Left kidney (tissue), 2 donors: ENCODE data around the gene TRAF3. TPM values are rescaled to one million over a fixed set of nuclear protein-coding genes. Genes with fewer than 3 reads are reported as not detected.

ENCODE experiments used
- DNase-seq: peaks from one replicate; pipeline ENCODE4 v3.0.0-alpha.2; 2013
- polyA plus RNA-seq: library from polyadenylated mRNA; unstranded; fragments of 120-200 nt; gene quantifications from one replicate; pipeline ENCODE4 v1.2.1, GENCODE V29; 2013; ENCODE audit not compliant: insufficient read length

TRAF3 gene
- polyA plus RNA-seq, 1 donor = 17.7 TPM

DNA sequence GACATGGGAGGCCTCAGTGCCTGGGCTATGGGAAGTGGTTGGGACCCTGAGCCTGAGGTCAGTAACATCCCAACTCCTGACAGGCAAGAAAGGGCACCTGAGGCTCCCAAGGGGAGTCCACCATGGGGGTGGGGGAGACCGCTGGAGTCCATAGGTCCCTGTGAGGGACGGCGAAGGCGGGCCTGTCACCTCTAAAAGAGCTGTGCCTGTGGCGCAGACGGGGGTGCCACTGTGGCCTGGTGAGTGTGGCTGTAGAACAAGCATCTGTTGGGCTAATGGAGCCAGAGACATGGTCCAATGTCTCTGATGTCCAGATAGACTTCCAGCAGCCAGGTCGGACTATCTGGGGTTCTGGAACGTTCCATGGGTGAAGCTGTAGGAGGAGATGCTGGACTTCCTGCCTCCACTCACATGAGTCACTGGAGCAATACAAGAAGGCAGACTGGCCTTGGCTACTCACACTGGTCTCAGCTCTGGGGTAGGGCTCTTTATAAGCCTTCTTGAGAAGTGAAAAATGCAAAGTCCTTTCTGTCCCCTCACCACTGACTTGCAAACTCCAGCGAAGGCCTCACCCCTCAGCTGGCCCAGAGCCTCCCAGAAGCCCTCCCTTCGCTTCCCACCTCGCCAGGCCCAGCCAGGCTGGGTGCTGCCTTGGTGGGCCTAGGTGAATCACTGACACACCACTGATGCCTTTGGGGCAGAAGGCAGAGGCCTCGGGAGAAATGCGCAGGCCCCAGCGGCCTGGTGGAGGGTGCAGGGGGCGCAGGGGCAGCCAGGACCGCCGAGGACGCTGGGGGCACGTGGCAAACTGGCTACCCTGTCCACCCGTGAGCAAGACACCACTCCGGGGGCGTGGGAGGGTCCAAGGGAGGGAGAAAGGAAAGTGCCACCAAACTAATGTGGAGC lies 1.1 kb upstream of the TRAF3 start:
- DNase-seq = no peak

GRCh38 chr14:102777711-102778337 lies 575 bp downstream of the TRAF3 start:
- no peak for DNase-seq

- DNase-seq = no peak
Observed at GRCh38 chr14:102778338-102779083, 1.3 kb downstream of the TRAF3 start.

DNA sequence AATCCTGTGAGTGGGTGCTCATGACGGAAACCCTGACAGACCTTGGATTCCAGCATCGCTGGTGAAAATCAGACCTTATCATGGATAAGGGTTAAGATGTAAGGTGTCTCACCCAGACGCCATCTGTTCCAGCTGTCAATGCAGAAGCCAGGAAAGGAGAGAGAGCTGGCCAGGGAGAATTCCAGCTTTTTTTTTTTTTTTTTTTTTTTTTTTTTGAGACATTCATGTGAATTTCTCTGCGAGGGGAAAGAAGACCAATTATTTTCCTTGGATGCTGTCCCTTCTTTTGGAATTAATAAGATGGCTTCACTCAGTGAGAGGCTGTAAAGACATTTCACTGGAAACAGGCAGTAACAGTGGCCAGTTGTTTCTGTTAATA lies 1.8 kb downstream of the TRAF3 start:
- DNase-seq = no peak

DNA sequence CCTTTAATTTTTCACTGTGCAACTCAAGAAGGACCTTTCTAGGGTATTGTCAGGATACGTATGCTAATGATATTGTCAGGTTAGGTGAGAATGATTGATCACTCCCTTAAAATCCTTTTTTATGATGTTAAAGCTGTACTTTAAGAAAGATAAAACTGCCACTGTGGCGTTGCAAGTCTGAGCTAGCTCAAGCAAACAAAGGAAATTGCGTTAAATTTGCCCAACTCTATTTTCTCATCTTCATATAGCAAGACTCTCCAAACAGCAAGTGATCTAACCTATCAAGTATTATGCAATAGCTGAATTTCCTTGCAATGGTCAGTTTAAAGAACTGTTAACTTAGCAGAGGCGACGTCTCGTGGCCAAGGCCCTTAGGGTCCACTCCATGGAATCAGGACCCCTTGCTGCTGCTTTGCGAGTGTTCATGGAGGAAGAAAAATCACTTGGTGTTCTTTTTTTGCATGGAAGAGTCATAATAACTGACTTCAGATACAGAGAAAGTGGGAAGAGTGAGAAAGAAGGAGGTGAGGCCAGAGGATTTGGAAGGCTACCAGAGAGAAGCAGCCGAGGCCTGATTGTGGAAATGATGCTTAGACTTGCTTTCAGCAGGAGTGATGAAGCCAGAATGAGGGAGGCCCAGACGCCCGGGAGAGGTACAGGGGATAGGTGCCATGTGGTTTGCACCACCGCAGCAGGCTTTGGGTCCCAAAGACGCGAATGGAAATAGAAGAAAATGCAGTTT lies 2.5 kb downstream of the TRAF3 start:
- DNase-seq = no peak

GRCh38 chr14:102781063-102781462 lies 3.8 kb downstream of the TRAF3 start:
- no peak for DNase-seq

- DNase-seq = no peak
Observed at GRCh38 chr14:102782974-102783373, 5.7 kb downstream of the TRAF3 start.

DNA sequence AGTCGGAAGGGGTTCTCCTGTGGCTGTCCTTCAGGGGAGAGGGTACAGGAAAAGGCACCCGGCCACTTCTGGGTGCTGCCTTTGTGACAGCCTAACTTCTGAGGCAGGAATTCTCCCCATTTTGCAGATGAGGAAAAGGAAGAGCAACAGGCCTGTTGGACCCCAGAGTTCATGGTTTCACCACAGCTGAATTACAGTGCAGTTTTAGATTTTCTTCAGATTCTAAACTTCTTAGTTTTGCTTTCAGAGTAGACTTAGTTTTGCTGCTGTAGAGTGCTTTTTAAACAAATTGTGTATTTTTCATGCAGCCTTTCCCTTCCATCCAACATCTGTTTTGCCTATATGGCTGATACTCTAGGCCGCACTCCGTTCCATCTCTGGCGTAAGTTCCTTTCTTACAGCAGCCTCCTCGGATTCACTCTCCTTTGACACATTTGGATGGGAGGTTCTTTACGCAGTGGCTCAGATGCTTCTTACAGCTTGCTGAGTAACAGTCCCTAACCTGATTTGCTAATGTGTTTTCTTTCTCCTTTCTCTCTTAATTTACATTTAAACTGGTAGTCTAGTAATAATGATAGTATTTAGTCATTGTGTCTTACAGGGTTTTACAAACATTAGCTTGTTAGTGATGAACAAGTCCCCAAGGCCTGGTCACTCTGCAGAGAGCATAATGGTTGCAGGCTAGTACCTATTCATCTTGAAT lies 7.8 kb downstream of the TRAF3 start:
- no peak for DNase-seq

DNA sequence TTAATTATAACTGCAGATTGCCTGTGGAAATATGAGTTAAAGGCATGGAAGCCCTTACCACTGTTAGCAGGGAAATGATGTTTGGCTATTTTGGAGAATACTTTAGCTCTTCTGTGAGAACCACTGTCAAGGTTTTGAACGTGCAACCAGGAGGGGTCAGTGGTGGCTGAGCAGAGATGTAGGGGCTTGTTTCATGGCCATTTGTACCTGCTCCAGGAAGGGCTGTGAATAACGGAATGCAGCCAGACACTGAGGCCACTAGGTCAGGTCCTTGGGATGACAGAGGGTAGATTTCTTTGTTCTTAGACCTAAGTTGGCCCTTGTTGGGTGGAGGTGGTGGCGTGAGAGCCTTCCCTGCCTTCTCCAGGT lies 8.3 kb downstream of the TRAF3 start:
- no peak for DNase-seq

DNA sequence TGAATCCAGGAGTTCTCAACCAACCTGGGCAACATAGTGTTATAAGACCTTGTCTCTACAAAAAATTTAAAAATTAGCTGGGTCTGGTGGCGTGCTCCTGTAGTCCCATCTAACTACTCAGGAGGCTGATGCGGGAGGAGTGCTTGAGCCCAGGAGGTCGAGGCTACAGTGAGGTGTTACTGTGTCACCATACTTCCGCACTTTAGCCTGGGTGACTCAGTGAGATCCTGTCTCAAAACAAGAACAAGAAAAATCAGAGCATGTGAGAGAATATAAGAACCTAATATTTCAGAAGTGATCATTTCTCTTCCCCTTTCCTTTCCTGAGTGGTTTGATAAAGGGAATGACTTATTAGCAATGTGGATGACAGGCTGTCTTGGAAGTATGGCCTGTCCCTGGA lies 9.5 kb downstream of the TRAF3 start:
- no peak for DNase-seq

DNA sequence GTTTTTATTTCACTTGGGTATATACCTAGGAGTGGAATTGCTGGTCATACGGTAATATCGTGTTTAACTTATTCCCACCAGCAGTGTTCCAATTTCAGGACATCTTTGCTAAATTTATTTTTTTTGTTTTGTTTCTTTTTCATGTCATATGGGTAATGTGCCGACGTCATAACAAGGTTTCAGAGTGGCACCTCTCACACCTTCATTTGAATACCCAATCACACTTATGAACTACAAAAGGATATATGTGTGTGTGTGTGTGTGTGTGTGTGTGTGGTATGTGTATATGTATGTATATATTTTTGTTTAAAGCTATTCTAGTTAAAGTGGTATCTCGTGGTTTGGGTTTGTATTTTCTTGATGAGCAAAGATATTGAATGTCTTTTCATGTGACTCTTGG lies 12.1 kb downstream of the TRAF3 start:
- DNase-seq = no peak

- no peak for DNase-seq
Observed at GRCh38 chr14:102793531-102794328, 16.5 kb downstream of the TRAF3 start.

- no peak for DNase-seq
Observed at GRCh38 chr14:102795060-102795925, 18.0 kb downstream of the TRAF3 start.

DNA sequence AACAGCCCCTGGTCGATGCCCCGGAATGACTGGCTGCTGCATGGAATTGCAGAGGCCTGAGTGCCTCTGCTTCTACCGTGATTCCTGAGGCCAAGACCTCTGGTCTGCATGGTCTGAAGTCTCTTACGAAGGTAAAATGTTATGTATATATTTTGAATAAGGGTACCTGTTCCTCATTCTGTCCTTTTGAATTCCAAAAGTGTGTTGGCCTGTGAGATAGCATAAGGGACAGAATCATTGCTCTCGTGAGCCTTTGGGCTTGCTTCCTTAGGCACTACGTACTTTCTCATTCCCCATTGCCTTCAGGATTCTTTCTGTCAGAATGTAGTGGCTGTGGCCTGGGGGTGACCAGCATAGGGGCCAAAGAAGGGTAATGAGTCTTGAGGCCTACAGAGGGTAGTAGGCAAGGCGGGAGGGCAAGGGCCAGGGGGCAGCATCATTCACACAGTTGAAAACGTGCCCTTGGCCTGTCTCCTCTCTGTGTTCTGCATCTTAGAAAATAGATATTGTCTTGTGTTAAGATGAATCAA lies 19.5 kb downstream of the TRAF3 start:
- no peak for DNase-seq

GRCh38 chr14:102798926-102799325 lies 21.7 kb downstream of the TRAF3 start:
- DNase-seq = no peak

GRCh38 chr14:102799684-102800562 lies 22.7 kb downstream of the TRAF3 start:
- no peak for DNase-seq

- no peak for DNase-seq
Observed at GRCh38 chr14:102802834-102803523, 25.7 kb downstream of the TRAF3 start.

GRCh38 chr14:102804858-102805257 lies 27.6 kb downstream of the TRAF3 start:
- DNase-seq = no peak
